ENCODE data around the gene TFR2.

Gene TFR2

DNA sequence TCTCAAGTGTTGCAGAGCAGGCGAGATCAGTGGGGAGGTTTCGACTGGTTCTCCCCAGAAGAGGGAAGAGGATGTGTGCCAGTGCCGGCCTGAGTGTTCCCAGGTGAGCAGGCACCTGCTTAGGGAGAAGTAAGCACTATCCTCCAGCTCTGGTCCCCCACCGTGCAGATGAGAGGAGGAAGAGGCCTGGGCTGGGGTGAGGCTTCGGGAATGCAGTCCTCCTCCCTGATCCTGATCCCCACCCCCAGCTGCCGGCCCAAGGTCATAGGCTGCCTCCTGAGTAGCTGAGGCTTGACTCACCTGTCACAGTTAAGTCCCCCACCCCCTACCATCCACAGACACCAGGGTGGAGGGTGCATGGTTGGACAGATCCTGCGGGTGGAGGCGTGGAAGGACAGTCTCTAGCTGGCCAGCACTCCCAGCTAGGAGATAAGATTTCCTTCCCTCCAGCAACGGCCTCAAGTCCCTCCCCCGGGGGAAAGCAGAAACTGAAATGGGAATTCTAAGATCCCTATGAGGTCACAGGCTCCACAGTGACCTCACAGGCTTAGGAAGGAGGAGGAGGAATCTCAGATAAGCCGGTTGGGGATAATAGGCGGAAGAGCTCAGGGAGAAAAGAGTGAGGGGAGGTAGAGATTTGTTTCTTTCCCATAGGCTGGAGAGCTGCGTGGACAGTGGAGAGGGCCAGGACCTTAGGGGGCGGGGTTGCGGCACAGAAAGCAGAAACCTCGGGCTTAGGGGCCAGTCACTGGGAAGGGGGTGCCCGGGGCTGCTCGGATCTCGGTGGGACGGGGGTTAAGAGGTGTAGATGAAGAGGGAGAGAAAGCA is 56.5 kb downstream of the TFR2 start:
- no peak for FAIRE-seq

DNA sequence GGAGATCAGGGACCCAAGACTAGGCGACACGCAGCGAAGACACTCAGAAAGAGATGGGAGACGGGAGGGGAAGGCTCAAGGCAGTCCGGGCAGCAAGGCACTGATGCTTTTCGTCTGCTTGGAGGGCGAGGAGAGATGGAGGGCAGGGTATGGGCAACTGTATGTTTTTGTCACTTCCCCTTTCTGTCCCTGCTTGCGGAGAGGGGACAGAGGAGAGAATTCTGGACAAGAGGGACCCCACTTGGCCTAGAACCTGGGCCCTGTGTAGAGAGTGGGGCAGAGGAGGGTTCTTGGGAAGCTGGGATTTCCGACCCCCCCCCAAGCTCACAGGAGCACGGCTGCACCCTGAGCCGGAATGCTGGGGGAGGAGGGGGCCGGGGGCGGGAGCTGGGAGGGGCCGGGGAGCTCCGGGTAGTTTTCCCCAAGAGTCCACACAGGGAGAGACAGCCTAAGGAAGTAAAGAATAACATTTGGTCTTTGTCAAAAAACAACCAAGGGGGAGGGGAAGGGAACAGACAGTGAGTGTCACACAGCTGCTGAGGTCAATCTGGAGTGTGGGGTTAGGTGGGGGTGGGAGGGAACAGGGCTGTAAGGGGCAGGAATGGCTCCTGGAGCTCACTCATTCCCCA is 57.2 kb downstream of the TFR2 start:
- no peak for FAIRE-seq

DNA sequence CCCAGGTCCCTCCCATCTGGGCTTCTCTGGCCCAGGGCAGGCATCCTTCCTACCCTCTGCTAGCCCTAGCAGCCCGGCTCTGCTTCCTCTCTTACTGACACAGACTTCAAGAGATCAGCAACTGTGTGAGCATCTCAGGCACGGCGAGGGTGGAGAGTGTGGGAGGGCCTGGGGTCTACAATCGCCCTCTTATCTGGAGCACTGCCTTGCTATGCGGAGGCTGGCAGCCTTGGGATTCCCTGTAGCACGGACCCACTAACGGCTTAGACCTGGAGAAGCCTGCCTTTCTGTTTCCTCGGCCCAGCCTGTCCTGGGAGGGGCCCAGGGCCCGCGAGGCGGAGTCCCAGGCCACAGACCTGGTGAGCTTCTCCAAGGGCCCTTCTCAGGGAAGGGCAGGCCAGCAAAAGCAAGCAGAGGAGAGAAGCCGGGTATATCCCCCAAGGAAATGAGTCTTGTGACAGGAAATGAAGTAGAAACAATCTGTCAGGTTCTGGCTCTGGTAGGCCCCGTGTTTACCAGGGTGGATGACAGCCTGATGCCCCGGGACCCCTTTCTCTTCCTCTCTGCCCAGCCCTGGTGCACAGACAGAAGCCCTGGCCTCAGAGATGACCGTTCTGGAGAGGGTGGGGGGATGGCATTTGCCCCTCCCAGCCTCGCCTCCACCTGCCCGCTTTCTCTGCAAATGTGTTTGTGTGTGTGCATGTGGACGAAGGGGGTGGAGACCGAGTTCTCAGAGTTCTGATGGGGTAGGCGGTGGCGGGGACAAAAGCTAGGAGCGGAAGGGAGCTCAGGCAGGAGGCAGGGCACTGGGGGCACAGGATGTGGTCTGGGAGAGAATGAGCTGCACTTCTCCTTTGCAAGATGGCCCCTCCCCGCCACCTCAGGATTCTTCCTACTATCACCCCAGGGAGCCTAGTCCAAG is 58.0 kb downstream of the TFR2 start:
- FAIRE-seq = no peak

DNA sequence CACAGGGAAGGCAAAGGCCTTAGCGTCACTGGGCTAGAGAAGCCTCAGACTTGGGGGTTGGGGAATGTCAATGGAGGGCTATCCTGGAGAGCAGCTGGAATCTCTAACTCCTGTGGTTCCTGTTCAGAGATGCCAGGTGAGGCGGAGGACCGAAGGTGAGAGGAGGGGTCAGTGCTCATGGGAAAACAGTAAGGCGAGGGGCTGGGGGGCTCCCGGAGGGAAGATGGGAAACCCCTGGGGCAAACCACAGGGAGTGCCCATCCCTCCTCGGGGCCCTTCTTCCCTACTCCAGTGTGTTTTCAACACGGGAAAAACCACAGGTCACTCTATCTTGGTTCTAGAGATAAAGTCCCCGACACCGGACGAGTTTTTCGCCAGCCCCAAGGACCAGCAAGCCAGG is 58.7 kb downstream of the TFR2 start:
- FAIRE-seq = no peak

DNA sequence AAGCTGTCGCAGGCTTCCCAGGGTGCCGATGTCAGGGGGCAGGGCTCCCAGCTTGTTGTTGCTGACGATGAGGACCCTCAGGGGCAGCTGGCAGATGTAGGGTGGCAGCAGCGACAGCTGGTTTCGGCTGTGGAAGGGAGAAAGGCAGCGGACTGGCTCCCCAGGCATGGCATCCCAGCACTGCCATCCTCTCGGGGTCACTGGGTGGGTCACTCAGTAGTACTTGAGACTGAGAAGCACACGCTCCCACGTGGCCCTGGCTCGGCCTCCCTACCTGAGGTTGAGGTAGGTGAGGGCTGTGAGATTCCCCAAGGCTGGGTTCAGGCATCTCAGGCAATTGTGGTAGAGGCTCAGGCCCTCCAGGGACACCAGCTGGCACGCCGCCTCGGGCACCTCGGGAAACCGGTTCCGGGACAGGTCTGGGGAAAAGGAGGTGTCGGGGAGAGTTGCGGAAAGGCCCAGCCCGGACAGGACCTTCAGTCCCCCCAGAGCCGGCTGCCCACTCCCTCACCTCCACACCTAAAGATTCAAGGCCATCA is 59.2 kb downstream of the TFR2 start:
- FAIRE-seq = no peak

DNA sequence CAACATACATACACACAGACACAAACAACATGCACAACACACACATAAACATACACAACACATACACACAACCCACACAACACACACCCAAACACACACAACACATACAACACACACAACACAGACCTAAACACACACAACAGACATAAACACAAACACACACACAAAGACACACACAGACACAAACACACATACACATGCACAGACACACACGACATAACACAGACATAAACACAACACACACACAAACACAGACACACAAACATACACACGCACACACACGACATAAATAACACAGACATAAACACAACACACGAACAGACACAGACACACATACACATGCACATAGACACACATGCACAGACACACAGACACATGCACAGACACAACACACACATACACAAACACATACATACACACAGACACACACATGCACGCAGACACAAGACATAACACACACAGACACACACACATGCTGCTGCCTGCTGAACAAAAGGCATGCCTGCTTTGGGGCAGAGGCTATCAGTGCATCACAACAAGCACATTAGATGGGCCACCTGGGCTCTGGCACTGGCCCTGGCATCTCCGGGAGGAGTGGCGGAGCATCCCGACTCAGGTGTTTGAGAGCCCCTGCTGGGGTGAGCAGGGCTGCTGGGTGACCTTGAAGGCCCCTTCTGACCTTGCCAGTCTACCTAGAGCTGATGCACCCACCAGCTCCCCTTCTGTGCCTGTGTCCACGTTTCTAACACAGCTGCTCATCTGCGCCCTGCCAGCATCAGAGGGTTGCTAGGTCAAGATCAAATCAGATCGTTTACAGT is 60.7 kb downstream of the TFR2 start:
- no peak for FAIRE-seq

DNA sequence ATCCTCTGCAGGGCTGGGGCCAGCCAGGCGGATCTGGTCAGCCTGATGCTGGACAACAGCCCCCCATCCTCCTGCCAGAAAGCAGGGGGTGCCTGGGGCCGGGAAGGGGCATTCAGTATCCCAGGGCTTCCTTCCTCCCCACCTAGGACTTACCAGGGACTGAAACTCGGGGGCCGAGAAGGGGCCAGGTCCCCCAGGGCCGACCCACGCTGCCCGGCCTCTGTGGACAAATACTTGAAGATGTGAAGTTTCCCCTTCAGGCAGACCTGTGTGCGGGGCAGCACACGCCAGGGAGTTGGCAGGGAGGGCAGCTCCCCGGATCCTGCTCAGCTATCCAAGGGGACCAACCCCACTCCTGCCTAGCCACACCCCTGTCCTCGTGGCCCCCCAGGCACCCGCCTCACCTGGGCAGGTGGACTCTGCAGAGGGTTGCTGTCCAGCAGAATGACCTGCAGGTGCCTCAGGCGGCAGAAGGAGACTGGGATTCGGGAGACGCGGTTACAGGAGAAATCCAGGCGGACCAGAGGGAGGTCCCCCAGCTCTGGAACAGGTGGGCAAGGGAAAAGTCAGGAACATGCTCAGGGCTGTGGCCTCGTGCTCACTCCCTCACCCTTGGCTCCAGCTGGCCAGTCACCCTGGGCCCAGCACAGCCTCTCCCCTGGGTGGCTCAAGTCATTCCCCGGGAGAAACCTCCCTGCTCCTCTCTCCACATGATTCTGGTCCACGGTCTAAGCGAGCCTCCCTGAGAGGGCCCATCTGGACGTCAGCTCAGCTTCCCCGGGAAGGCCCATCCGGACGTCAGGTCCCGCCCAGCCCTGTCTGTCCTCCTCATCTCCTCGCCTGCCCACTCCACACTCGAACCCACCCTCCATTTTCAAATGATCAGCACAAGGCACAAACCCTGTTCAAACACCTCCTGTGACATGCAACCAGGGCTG is 62.8 kb downstream of the TFR2 start:
- no peak for FAIRE-seq

DNA sequence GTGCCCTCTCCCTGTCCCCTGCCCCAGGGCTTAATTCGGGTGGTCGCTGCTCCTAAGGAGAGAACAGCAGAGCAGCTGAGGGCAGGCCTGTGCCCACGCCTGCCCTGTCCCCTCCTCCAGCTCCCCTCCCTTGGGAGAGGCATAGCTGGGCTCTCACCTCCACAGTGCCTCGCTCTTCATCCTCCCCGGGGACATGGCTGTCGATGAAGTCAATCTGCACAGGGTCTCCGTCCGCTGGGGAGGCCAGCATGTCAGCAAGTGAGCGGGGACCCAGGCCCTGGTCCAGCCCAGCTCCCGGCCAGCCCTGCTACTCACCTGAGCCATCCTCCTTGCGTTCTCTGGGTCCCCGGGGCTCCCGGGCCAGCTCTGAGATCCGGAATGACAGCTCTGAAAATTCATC is 63.8 kb downstream of the TFR2 start:
- no peak for FAIRE-seq

DNA sequence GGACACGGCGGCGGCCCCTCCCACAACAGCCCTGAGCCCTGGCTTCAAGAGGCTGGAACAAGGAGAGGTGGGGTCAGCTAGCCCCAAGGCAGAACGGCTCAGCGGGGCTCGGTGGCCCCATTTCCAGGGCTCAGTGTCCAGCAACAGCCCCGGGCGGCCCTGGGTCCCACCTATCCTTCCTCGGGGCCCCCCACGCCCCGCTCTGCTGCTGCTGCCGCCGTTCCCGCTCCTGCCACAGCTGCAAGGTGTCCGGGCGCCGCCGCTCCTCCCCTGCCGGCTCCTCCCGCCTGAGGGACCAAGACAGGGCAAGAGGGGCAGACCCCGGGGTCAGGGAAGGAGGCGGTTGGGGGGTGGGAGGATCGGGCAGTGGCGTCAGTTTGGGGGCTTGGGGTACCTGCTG is 64.2 kb downstream of the TFR2 start:
- no peak for FAIRE-seq

DNA sequence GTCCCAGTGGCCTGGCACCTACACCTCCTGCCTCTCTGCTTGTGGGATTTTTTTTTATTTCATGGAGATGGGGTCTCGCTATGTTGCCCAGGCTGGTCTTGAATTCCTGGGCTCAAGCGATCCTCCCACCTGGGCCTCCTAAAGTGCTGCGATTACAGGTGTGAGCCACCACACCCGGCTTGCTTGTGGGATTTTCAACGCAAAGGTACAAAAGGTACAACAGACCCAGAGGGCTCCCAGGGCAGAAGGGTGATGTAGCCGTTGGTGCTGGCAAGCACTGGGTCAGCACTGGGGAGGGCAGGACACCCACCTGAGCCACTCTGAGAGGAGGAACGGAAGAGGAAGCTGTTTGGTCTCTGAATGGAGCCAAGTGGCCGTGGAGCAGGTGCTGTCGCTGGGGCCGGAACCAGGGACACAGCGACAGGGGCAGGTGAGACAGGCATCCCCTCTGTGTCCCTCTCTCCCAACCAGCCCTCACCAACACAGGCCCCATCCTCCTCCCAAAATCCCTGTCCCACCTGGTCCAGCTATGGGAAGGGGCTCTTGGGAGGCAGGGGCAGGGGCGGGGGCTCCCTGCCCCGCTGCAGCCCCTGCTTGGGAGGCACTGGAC is 64.9 kb downstream of the TFR2 start:
- no peak for FAIRE-seq

DNA sequence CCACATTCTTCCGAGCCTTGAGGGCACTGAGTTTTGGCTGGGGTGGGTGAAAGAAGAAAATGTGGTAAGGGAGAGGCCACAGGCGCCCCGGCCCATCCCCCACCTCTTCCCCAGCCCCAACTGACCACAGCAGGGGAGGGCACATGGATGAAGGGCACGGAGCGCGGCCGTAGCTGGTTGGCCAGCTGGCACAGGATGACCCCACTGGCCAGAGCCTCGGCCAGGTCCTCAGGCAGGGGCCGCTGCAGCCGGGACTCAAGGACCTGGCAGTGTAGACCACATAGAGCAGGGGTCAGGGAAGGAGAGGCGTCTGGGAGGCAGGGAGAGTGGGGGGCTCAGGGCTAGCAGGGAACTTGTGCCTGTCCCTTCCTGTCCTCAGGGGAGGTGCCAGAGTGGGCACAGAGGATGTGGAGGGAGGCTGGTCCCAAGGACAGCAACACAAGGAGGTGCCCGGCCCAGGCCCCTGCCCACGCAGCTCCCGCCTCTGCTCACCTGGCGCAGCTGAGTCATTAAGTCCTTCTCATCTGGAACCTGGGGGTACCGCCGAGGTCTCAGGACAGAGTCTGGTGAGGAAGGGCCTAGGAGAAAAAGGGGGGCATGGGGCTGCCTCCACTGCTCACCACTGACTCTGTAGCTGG is 65.5 kb downstream of the TFR2 start:
- FAIRE-seq = no peak

DNA sequence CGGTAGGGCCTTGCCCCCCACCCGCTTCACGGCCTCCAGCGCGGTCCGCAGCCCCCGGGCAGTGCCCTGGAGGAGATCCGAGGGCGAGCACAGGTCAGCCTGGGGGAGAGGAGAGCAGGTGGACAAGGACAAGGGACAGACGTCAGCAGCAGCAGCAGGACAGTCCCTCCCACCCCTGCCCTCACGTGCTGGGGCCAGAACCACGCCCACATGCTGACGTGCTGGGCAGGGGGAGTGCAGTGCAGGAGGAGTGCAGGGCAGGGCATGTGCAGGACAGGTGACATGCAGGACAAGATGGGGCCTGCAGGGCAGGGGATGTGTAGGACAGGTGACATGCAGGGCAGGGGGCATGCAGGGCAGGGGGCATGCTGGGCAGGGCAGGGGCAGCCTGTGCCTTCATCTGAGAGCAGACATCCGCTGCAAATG is 66.1 kb downstream of the TFR2 start:
- no peak for FAIRE-seq

DNA sequence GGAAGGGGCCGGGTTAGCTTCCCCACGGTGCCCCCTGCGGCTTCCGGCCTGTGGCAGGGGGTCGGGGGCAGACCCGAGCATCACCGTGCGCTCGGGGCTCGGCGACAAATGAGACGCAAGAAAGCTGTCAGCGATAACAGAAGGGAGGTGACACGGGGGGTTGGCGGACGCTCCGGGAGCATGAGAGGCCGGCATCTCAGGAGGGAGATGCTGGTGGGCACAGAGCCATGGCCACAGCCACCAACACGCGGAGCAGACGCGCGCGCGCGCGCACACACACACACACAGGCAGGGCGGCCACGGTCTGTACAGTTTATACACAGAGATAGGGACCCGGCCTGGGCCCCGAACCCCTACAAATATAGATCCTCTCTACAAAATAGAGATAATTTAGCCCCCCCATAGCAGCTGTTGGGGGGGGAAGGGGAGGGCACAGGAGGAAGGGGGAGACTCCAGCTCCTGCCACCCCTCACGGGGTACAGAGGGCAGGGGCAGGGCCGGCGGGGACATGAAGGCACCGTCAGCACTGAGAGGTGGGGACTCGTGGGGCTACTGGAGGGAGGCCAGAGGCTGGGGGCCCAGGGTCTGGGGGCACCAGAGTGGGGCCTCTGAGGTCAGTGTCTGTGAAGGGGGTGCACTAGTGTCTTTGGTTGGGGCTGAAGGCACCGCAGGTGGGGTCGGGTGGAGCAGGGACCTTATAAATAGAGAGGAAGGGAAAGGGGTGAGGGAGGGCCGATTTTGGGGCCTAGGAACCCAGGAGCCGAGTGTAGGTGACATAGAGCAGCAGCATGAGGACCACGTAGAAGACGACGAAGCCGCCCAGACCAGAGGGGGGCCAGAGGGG is 66.8 kb downstream of the TFR2 start:
- FAIRE-seq = no peak

DNA sequence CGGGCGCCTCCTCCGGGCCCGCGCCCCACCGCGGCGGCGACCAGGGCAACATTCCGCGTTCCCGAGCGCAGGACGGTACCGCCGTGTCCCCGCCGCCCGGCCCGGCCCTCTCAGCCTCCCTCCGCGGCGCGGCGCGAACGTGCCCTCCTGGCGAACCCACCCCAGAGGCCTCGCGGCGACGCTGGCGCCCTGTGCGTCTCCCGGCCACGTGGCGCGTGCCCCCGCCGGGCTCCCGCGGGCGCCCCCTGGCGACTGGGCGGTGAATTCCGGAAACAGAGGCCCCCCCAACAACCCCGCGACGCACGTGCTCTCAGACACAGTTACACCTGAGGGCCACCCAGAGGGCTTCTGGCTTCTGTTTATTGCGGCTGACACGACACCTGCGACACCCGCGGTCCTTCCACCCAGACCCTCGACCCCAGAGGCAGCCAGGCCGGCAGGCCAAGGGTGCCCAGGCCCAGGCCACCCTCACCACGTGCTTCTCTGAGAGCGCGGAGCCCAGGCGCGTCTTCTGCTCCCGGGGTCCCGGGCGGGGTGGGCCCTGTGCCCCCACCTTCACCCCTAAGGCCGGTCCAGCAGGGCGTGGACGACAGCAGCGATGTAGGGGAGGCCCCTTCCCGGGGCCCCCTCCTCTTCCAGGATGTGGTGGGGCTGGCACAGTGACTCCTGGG is 67.5 kb downstream of the TFR2 start, which contains the start of gene SAP25:
TSS of gene SAP25 (minus strand) at position 210 of the 671 bp plus-strand sequence. CDS start at position 52, 158 bp downstream.
- no peak for FAIRE-seq

DNA sequence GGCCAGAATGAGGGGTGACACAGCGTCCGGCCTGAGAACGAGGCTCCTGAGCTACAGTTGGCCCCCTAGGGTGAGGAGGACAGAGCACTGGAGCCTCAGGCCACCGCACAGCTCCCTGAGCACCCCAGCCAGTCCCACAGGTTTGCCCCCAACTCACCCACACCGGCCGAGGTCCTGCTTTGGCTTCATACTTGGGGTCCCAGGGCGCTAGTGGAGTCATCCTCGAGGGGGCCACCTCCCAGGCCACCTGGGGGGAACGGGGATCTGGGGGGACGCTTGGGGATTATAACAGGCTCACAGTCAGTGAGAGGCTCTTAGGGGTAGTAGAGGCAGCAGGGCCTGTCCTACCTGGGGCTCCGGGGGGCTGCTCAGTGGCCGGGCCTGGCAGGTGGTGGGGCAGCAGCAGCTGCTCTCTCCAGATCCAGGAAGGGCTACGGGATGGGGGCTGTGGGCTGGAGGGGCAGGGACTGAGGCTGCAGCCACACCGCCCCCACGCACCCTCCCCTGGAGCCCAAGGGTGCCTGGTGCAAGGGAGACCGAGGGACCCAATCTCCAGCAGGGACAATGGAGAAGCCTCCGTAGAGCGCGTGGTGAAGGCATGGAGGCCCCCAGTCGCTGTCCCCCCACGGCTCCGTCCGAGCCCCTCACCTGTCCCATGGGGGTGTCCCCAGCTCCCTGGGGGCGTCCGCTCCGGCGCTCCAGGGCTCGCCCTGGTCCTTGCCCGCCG is 68.2 kb downstream of the TFR2 start:
- no peak for FAIRE-seq

DNA sequence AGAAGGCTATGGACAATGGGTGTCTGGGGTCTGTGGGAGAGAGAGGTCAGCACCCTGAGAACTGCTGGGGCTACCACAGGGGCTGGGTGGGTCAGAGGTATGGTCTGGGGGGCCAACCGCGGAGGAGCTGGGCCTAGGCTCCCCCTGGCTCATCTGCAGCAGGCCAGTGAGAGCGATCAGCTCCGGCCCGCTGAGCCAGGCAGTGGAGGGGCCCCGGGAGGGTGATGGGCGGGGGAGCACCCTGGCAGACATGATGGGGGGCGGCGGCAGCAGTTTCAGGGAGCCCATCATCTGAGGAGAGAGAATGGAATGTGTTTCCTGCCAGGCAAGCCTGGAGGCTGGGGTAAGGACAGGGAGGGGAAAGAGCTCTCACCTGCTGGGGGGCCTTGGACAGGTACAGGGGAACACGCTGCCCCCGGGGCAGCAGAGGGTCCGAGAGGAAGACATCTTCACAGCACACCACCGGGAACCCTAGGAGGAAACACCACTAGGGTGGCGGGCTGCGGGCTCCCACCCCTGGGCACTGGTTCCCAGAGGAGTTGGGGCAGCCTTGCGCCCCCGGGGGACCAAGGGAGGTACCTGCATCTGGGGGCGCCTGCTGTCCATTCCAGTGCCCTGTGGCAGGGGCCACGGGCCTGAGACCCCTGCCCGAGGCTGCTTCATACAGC is 68.9 kb downstream of the TFR2 start:
- FAIRE-seq = no peak

DNA sequence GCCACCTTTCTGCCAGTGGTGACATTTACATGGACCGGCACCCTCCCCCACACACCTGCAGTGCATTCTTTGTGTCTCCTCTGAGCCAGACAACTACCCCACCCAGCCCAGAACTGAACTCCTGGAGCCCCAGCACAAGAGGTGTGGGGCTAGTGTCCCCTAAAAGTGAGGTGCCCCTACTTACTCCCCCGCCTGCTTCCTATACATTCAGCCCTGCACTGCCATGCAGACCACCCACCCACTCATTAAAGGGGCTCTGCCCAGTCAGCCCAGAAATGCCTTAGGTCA is 69.6 kb downstream of the TFR2 start:
- FAIRE-seq = no peak

All from A204.1 (cell line).